ENCODE results near the gene P2RY14.
"Not testable (repeated sequence)": the region's sequence is repeated elsewhere in the genome, so short reads cannot be mapped to it uniquely, and the experiment has no call there.

P2RY14 gene

DNA sequence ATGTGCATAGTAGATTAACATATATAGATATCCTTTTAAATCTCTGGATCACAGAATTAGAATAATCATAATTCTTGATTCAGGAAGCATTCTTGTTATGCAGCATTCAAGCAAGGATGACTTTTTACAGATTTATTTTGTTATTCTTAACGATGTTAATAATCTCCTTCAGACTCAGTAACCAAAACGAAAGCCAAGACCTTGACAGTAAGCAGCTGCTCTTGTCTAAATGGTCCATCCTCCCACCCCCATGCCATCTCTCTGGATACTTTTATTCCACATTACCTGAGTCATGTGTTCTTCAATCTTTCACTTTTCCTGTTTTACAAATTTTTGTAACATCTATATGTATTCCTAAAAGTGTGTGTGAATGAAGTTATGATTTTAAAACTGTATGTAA, 42.0 kb downstream of the P2RY14 start:
- in situ Hi-C loops (cut with HindIII; ENCODE audit: low sequenced_read_pairs) = no loop called here
- DNase-seq (ENCODE audit: low read depth) = no peak
- H3K4me3 ChIP-seq (ENCODE audit: low read depth, low read length) = no peak overlapping the region
- TF ChIP-seq, protein P1, sequence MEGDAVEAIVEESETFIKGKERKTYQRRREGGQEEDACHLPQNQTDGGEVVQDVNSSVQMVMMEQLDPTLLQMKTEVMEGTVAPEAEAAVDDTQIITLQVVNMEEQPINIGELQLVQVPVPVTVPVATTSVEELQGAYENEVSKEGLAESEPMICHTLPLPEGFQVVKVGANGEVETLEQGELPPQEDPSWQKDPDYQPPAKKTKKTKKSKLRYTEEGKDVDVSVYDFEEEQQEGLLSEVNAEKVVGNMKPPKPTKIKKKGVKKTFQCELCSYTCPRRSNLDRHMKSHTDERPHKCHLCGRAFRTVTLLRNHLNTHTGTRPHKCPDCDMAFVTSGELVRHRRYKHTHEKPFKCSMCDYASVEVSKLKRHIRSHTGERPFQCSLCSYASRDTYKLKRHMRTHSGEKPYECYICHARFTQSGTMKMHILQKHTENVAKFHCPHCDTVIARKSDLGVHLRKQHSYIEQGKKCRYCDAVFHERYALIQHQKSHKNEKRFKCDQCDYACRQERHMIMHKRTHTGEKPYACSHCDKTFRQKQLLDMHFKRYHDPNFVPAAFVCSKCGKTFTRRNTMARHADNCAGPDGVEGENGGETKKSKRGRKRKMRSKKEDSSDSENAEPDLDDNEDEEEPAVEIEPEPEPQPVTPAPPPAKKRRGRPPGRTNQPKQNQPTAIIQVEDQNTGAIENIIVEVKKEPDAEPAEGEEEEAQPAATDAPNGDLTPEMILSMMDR (IDR thresholded peaks at IDR 0.05; ENCODE audit: low read depth, low read length, missing control alignments) = no peak

- in situ Hi-C loops (cut with HindIII; ENCODE audit: low sequenced_read_pairs) = loop anchor here (5.0 kb wide), 1 partner anchor 32 kb away; no protein-coding TSS in a partner anchor
- TF ChIP-seq, protein P1 (IDR thresholded peaks at IDR 0.05; ENCODE audit: low read depth, low read length, missing control alignments) = no peak
- no peak for DNase-seq (ENCODE audit: low read depth)
- no peak overlapping the region for H3K4me3 ChIP-seq (ENCODE audit: low read depth, low read length)
Observed at GRCh38 chr3:151234825-151235224, 43.5 kb downstream of the P2RY14 start.

GRCh38 chr3:151232991-151233390, 45.4 kb downstream of the P2RY14 start:
- H3K4me3 ChIP-seq (ENCODE audit: low read depth, low read length) = no peak overlapping the region
- DNase-seq (ENCODE audit: low read depth) = no peak
- in situ Hi-C loops (cut with HindIII; ENCODE audit: low sequenced_read_pairs) = loop anchor here (5.0 kb wide), 1 partner anchor 34 kb away; no protein-coding TSS in a partner anchor
- TF ChIP-seq, protein P1 (IDR thresholded peaks at IDR 0.05; ENCODE audit: low read depth, low read length, missing control alignments) = no peak

DNA sequence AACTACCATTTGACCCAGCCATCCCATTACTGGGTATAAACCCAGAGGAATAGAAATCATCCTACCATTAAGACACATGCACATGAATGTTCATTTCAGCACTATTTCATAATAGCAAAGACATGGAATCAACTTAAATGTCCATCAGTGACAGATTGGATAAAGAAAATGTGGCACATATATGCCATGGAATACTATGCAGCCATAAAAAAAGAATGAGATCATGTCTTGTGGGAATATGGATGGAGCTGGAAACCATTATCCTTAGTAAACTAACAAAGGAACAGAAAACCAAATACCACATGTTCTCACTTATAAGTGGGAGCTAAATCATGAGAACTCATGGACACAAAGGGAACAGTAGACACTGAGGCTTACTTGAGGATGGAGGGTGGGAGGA, 45.9 kb downstream of the P2RY14 start:
- not testable (repeated sequence) for DNase-seq (ENCODE audit: low read depth)
- in situ Hi-C loops (cut with HindIII; ENCODE audit: low sequenced_read_pairs) = loop anchor here (5.0 kb wide), 1 partner anchor 35 kb away; no protein-coding TSS in a partner anchor

DNA sequence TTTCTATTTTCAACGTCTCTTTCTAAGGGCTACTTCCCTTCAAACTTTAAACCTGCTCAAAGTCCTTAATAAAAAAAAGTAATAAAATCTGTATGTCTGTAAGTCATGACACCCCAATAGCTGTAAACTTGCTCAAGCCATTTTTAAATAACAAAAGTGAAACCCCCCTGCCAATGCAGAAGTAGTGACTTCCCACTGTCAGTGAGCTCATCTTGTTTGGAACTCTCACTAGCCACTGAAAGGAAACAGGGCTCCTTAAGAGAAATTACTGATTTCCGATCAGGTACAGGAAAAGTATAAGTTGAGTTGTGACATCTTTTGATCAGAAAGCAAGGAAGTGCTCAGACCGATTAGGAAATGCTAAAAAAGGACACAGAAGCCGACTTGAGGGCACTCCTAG, 47.7 kb downstream of the P2RY14 start:
- H3K4me3 ChIP-seq (ENCODE audit: low read depth, low read length) = no peak overlapping the region
- in situ Hi-C loops (cut with HindIII; ENCODE audit: low sequenced_read_pairs) = loop anchor here (5.0 kb wide), 1 partner anchor 37 kb away; no protein-coding TSS in a partner anchor
- DNase-seq (ENCODE audit: low read depth) = no peak
- TF ChIP-seq, protein P1 (IDR thresholded peaks at IDR 0.05; ENCODE audit: low read depth, low read length, missing control alignments) = no peak

More for the DNA sequence above, 45.9 kb downstream of the P2RY14 start:
- H3K4me3 ChIP-seq (ENCODE audit: low read depth, low read length) = not testable (repeated sequence)

- TF ChIP-seq, protein P1 (IDR thresholded peaks at IDR 0.05; ENCODE audit: low read depth, low read length, missing control alignments) = no peak
- in situ Hi-C loops (cut with HindIII; ENCODE audit: low sequenced_read_pairs) = no loop called here
- no peak overlapping the region for H3K4me3 ChIP-seq (ENCODE audit: low read depth, low read length)
- peak; percentile 48 for DNase-seq (ENCODE audit: low read depth)
Observed at GRCh38 chr3:151228666-151229040, 49.7 kb downstream of the P2RY14 start.

DNA sequence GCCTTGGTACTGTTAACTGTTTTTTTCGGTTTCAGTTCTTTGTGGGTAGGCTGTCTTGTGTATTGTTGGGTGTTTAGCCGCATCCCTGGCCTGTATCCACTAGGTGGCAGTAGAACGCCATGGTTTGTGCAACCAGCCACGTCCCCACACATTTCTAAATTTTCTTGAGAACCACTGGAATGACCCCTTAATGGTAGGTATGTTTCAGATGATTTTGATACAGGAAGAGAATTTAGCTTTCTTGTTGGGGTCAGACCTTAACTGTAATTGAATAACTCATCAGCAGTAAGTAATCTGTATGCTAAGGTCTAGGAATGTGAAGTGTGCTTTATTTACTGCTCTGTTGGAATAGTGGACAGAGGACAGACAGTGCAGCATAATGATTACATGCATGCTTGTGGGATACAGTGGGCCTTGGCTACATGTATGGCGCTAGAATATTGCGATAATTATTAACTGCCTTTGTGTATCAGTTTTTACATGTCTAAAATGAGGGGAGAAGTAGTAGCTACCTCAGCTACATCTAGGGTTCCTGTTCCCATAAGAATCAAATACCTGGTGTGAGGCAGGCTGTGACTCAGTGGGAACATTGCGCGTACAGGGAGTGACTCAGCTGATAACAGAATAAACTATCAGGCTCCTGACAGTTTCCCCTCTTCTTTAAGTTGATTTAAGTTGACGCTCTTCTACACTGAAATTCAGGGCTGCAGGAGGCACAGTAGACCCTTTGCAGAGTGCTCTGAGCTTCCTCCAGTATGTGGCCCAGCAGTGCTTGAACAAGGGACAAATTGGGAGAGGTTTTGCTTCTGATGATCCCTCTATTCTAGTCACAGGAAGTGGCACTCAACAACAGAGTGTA, 50.3 kb downstream of the P2RY14 start:
- TF ChIP-seq, protein P1 (IDR thresholded peaks at IDR 0.05; ENCODE audit: low read depth, low read length, missing control alignments) = peak; percentile 94
- in situ Hi-C loops (cut with HindIII; ENCODE audit: low sequenced_read_pairs) = no loop called here
- peak; percentile 79 for DNase-seq (ENCODE audit: low read depth)
- H3K4me3 ChIP-seq (ENCODE audit: low read depth, low read length) = no peak overlapping the region
